H1 (cell line): ENCODE data around the gene HOXB4. TPM values are rescaled to one million over a fixed set of nuclear protein-coding genes. Genes with fewer than 3 reads are reported as not detected.

Source experiments
- CTCF ChIA-PET: fragments of 300-600 bp; sonication (Branson Sonifier 250); formaldehyde crosslinking; loops from one replicate; lab custom pipeline; 2021; ENCODE audit not compliant: partially characterized antibody; lab: Charles Lee
- POLR2A ChIA-PET: fragments of 300-600 bp; sonication (Branson Sonifier 250); formaldehyde crosslinking; loops from one replicate; lab custom pipeline; 2021; ENCODE audit warnings: inconsistent platforms; ENCODE audit not compliant: partially characterized antibody; lab: Charles Lee
- DNase-seq, 2 experiments: peaks; one replicate each; pipeline versions ENCODE4 v3.0.0 to v3.0.0-alpha.2; 2010 to 2022; ENCODE audit warnings: low spot score in 2 of 2, low read depth in 1 of 2, mixed read lengths in 1 of 2
- FAIRE-seq: peaks from 2 replicates; lab custom pipeline; 2011; peaks lifted over from hg19 to GRCh38; lab: Jason Lieb, UNC
- H2AFZ ChIP-seq: 2 replicates; pipeline ENCODE4 v1.8.1; 2012; ENCODE audit warnings: low read length, inconsistent platforms
- H2AK5ac ChIP-seq: 2 replicates; pipeline ENCODE4 v1.6.1; 2013; ENCODE audit warnings: low read depth, low read length
- H2BK120ac ChIP-seq: replicated peaks from 2 replicates; pipeline ENCODE3; 2013; ENCODE audit warnings: low read depth, low read length, inconsistent platforms
- H2BK12ac ChIP-seq: 2 replicates; pipeline ENCODE4 v1.6.1; 2013; ENCODE audit warnings: low read depth, low read length
- H2BK15ac ChIP-seq: 2 replicates; pipeline ENCODE4 v1.6.1; 2013; ENCODE audit warnings: low read length
- H2BK20ac ChIP-seq: 2 replicates; pipeline ENCODE4 v1.6.1; 2013; ENCODE audit warnings: low read length
- H2BK5ac ChIP-seq: 2 replicates; pipeline ENCODE4 v1.6.1; 2013; ENCODE audit warnings: low read depth, low read length
- H3K14ac ChIP-seq: 2 replicates; pipeline ENCODE4 v1.6.1; 2013; ENCODE audit warnings: inconsistent platforms; ENCODE audit not compliant: insufficient read length
- H3K18ac ChIP-seq: 2 replicates; pipeline ENCODE4 v1.6.1; 2013; ENCODE audit warnings: low read length; ENCODE audit errors: extremely low read depth
- H3K23ac ChIP-seq: 2 replicates; pipeline ENCODE4 v1.6.1; 2013; ENCODE audit warnings: inconsistent platforms; ENCODE audit not compliant: insufficient read length
- H3K23me2 ChIP-seq: 2 replicates; pipeline ENCODE4 v1.6.1; 2013; ENCODE audit warnings: low read depth, low read length
- H3K27ac ChIP-seq: 2 replicates; pipeline ENCODE4 v1.6.1; 2011; ENCODE audit warnings: low read depth, low read length, inconsistent platforms
- H3K27me3 ChIP-seq, 4 experiments: replicated peaks in 1 of 4; 1 replicate in 1 of 4; 2 replicates in 3 of 4; pipeline versions ENCODE4 v1.6.1 to v1.8.1; 2011 to 2013; ENCODE audit warnings: low read length in 3 of 4, mild to moderate bottlenecking in 3 of 4, inconsistent platforms in 2 of 4, mixed read lengths in 2 of 4, moderate library complexity in 1 of 4; ENCODE audit not compliant: control insufficient read depth in 3 of 4, insufficient read depth in 3 of 4; ENCODE audit errors: extremely low read depth in 1 of 4
- H3K36me3 ChIP-seq, 4 experiments: 2 replicates each; pipeline versions ENCODE4 v1.6.1 to v1.8.1; 2011 to 2013; ENCODE audit warnings: mild to moderate bottlenecking in 4 of 4, low read length in 3 of 4, moderate library complexity in 2 of 4, control low read depth in 1 of 4, inconsistent platforms in 1 of 4; ENCODE audit not compliant: insufficient read depth in 4 of 4, control insufficient read depth in 2 of 4
- H3K4ac ChIP-seq: replicated peaks from 2 replicates; pipeline ENCODE3; 2013; ENCODE audit warnings: low read length, low read depth, mixed read lengths, inconsistent platforms; ENCODE audit not compliant: insufficient read length
- H3K4me1 ChIP-seq, 4 experiments: replicated peaks in 1 of 4; 1 replicate in 1 of 4; 2 replicates in 3 of 4; pipeline versions ENCODE4 v1.6.1 to v1.8.1; 2011 to 2013; ENCODE audit warnings: low read length in 3 of 4, inconsistent platforms in 2 of 4, mixed read lengths in 1 of 4; ENCODE audit not compliant: insufficient read depth in 4 of 4, control insufficient read depth in 3 of 4
- H3K4me2 ChIP-seq, 2 experiments: 2 replicates each; pipeline versions ENCODE4 v1.6.1 to v1.8.1; 2011 to 2013; ENCODE audit warnings: low read depth in 2 of 2, low read length in 2 of 2, control low read depth in 1 of 2, inconsistent platforms in 1 of 2, mild to moderate bottlenecking in 1 of 2; ENCODE audit not compliant: insufficient read depth in 1 of 2
- H3K4me3 ChIP-seq, 4 experiments: fragments of 200-600, 300-600 bp in 1 of 4; sonication (generic), shearing (Covaris generic), sonication (Bioruptor Twin) in 1 of 4; 2 replicates each; pipeline versions ENCODE4 v1.5.1 to v1.8.1; 2011 to 2016; ENCODE audit warnings: low read length in 4 of 4, low read depth in 3 of 4, control low read depth in 2 of 4, inconsistent platforms in 2 of 4, mild to moderate bottlenecking in 2 of 4, mixed read lengths in 1 of 4, moderate library complexity in 1 of 4; ENCODE audit not compliant: insufficient read depth in 2 of 4; ENCODE audit errors: extremely low read depth in 1 of 4
- H3K56ac ChIP-seq: replicated peaks from 2 replicates; pipeline ENCODE3; 2013; ENCODE audit warnings: low read depth, mild to moderate bottlenecking, mixed read lengths, low read length, inconsistent platforms; ENCODE audit not compliant: insufficient read length
- H3K79me1 ChIP-seq: 2 replicates; pipeline ENCODE4 v1.6.1; 2013; ENCODE audit warnings: low read depth, low read length, control low read depth
- H3K79me2 ChIP-seq, 2 experiments: 2 replicates each; pipeline versions ENCODE4 v1.6.1 to v1.8.1; 2012 to 2013; ENCODE audit warnings: low read length in 2 of 2, mild to moderate bottlenecking in 2 of 2, inconsistent platforms in 1 of 2; ENCODE audit not compliant: insufficient read depth in 2 of 2, control insufficient read depth in 1 of 2
- H3K9ac ChIP-seq, 4 experiments: replicated peaks in 1 of 4; 1 replicate in 1 of 4; 2 replicates in 3 of 4; pipeline versions ENCODE4 v1.6.1 to v1.8.1; 2011 to 2013; ENCODE audit warnings: low read depth in 3 of 4, low read length in 3 of 4, control low read depth in 2 of 4, mild to moderate bottlenecking in 2 of 4, moderate library complexity in 2 of 4, inconsistent platforms in 1 of 4; ENCODE audit errors: extremely low read depth in 1 of 4
- H3K9me3 ChIP-seq, 2 experiments: 2 replicates each; pipeline versions ENCODE4 v1.6.1 to v1.8.1; 2012 to 2013; ENCODE audit warnings: mild to moderate bottlenecking in 2 of 2, moderate library complexity in 2 of 2, control low read depth in 1 of 2, inconsistent platforms in 1 of 2, low read depth in 1 of 2, low read length in 1 of 2, mixed read lengths in 1 of 2; ENCODE audit not compliant: insufficient read depth in 2 of 2
- H4K20me1 ChIP-seq, 2 experiments: replicated peaks in 1 of 2; 2 replicates each; pipeline versions ENCODE3 to v1.8.1; 2011 to 2013; ENCODE audit warnings: inconsistent platforms in 2 of 2, low read length in 2 of 2, mild to moderate bottlenecking in 1 of 2; ENCODE audit not compliant: insufficient read depth in 2 of 2, control insufficient read depth in 1 of 2
- H4K5ac ChIP-seq: 2 replicates; pipeline ENCODE4 v1.6.1; 2013; ENCODE audit warnings: low read length, low read depth, mixed read lengths, inconsistent platforms; ENCODE audit not compliant: insufficient read length
- H4K8ac ChIP-seq: 2 replicates; pipeline ENCODE4 v1.8.0; 2013; ENCODE audit warnings: mild to moderate bottlenecking, moderate library complexity, low read length, inconsistent platforms; ENCODE audit not compliant: insufficient read depth; ENCODE audit errors: extremely low read depth
- H4K91ac ChIP-seq: replicated peaks from 2 replicates; pipeline ENCODE3; 2013; ENCODE audit warnings: low read length, mixed read lengths, inconsistent platforms; ENCODE audit not compliant: insufficient read length
- BACH1 ChIP-seq: IDR thresholded peaks from 2 replicates; pipeline ENCODE4 v1.6.1; 2012; ENCODE audit warnings: low read length, improper control_type of control experiment
- CREB1 ChIP-seq: IDR thresholded peaks from 2 replicates; pipeline ENCODE4 v1.6.1; 2012; ENCODE audit warnings: inconsistent platforms
- FOSL1 ChIP-seq: IDR thresholded peaks from 2 replicates; pipeline ENCODE4 v1.6.1; 2011; ENCODE audit warnings: mild to moderate bottlenecking, low read depth, low read length, moderate library complexity; ENCODE audit not compliant: insufficient read depth
- MAFK ChIP-seq: IDR thresholded peaks from 2 replicates; pipeline ENCODE4 v1.6.1; 2012; ENCODE audit warnings: low read depth, mild to moderate bottlenecking, improper control_type of control experiment, low read length
- RNF2 ChIP-seq: fragments of 200-900, 300-1000 bp; sonication (generic); IDR thresholded peaks from 2 replicates; pipeline ENCODE4 v1.7.1; 2016; ENCODE audit warnings: borderline replicate concordance, low read depth, mild to moderate bottlenecking, antibody characterized with exemption, low read length; ENCODE audit not compliant: poor library complexity, severe bottlenecking; ENCODE audit errors: missing control alignments
- SP1 ChIP-seq: IDR thresholded peaks from 2 replicates; pipeline ENCODE4 v1.6.1; 2011; ENCODE audit warnings: low read depth, low read length
- TAF1 ChIP-seq: IDR thresholded peaks from 2 replicates; pipeline ENCODE4 v1.6.1; 2011; ENCODE audit warnings: mild to moderate bottlenecking, low read depth, low read length
- TCF12 ChIP-seq: IDR thresholded peaks from 2 replicates; pipeline ENCODE4 v1.6.1; 2011; ENCODE audit warnings: low read depth, mild to moderate bottlenecking, low read length
- WGBS, 2 experiments: shearing (Covaris generic) in 1 of 2; methylation state at CpG; one replicate each; pipeline versions ENCODE4 v1.1.6 to v1.1.7; 2013 to 2015; ENCODE audit warnings: low lambda C conversion rate in 2 of 2, mixed read lengths in 2 of 2, inconsistent platforms in 1 of 2, low coverage in 1 of 2, missing lambda C conversion rate in 1 of 2; ENCODE audit not compliant: insufficient replicate concordance in 2 of 2, insufficient coverage in 1 of 2, insufficient read length in 1 of 2; ENCODE audit errors: extremely low coverage in 1 of 2, missing lambda C conversion rate in 1 of 2; 5-methylcytosine and 5-hydroxymethylcytosine counted together
- polyA plus RNA-seq, 7 experiments: library from polyadenylated mRNA; depleted of rRNA in 3 of 7; stranded (reverse) in 5 of 7; unstranded in 2 of 7; fragments of >200 nt in 5 of 7; fragments of 200-250 nt in 2 of 7; gene quantifications; 1 replicate in 5 of 7; 2 replicates in 1 of 7; 4 replicates in 1 of 7; pipeline versions ENCODE4 v1.2.1 to v1.2.3, GENCODE V29; 2011 to 2013; ENCODE audit warnings: missing spikeins in 2 of 7, mixed read lengths in 2 of 7
- total RNA-seq: library from RNA; stranded (reverse); fragmentation: NEBNext Ultra II Directional; extraction: Animal tissue kit (Norgen Biotek cat#: 25700); gene quantifications from 2 replicates; pipeline ENCODE4 v1.2.1, GENCODE V29; 2021
- TF ChIP-seq, protein P1 (sequence below), 3 experiments: IDR thresholded peaks; 1 replicate in 2 of 3; 2 replicates in 1 of 3; pipeline versions ENCODE4 v1.5.1 to v1.6.1; 2011; ENCODE audit warnings: low read length in 3 of 3, mild to moderate bottlenecking in 3 of 3, inconsistent platforms in 2 of 3, low read depth in 1 of 3, moderate library complexity in 1 of 3; ENCODE audit not compliant: insufficient read depth in 1 of 3; ENCODE audit errors: control extremely low read depth in 1 of 3

HOXB4 gene
- total and polyA plus RNA-seq, 2 of the 8 experiments (the other 6 are each of a cell fraction or from before 2014, with no cell fraction given), result not detected

DNA sequence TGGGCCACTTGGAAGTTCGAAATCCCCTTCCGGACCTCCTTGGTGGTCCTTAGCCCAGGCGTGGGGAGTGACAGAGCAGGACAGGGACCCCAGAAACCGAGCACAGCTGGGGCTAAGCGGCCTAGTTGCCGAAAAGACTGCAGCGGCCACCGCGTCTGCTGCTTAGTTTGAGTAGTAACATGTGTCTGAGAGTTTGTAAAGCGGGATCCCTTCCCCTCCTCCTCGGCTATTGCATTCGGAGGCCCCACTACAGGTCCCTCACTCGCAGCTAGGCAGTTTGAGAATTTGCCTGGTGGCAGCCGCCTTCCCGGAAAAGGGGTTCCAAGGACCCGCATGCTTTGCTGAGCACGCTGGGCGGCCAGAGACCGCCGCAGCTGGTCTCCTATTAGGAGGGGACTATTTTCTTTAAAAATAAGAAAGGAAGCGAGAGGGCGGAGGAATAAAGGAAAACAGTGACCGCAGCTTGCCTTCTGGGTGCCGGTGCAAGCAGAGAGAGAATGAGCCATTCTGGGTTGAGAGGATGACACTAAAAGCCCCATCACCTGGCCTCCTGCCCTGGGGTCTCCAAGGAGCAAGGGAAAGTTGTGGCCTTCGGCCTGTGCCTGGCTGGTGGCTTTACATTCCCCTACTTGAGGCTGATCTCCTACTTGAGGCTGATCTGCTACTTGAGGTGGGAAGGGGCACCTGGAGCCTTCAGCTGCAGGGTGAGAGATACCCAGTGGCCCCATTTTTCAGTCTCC lies 16.6 kb upstream of the HOXB4 start:
- FAIRE-seq, result no peak
- Histone ChIP-seq H3K4me2 (peak overlapping the region in 1 of 2 experiments; percentile 45; a peak in 2 of 4 replicates), H4K5ac (no peak overlapping the region), H3K4me3 (no peak overlapping the region), H4K20me1 (peaks cover 40 to 51% of the 10 kb centered on the region in 2 experiments), H3K79me2 (no peaks in the 10 kb centered on the region), H3K36me3 (no peaks in the 10 kb centered on the region; a peak in 1 of 8 replicates), H2BK12ac (peak overlapping the region; percentile 27; the same call in 1 of the 2 replicates), H2BK20ac (no peak overlapping the region), H3K56ac (no peak overlapping the region), H3K27me3 (peaks cover 96 to 100% (median 99%) of the 10 kb centered on the region in 4 experiments), H4K8ac (no peak overlapping the region), H3K4me1 (peaks cover 0 to 12% (median 4%) of the 10 kb centered on the region in 4 experiments; a peak in 5 of 7 replicates), H3K27ac (no peak overlapping the region), H2BK5ac (no peak overlapping the region), H2AK5ac (0 out of 2 replicates have a peak overlapping the region, but pooled peaks have one; percentile 19), H2BK120ac (no peak overlapping the region), H3K4ac (no peak overlapping the region), H2AFZ (no peak overlapping the region), H4K91ac (no peak overlapping the region), H3K14ac (no peak overlapping the region), H3K23me2 (no peaks in the 10 kb centered on the region; the same call in 1 of the 2 replicates), H3K9ac (no peak overlapping the region), H3K79me1 (no peaks in the 10 kb centered on the region), H3K23ac (no peak overlapping the region), H3K9me3 (no peaks in the 10 kb centered on the region; a peak in 1 of 4 replicates), H3K18ac (no peak overlapping the region; the same call in 1 of the 2 replicates), H2BK15ac (no peak overlapping the region)
- POLR2A ChIA-PET, result no interaction called here
- WGBS, 2 experiments, result 19% methylated on average over 25 of the region's 25 CpGs; no CpG with 5 or more reads in 1 of the 2 experiments
- CTCF ChIA-PET, result interaction anchor here (0.6 to 7.0 kb wide), 19 partner anchors 16 to 747 kb away, joined by 3 to 53 read pairs (median 4); no protein-coding TSS in a partner anchor
- no peak for DNase-seq
- TF ChIP-seq MAFK, result no peak
- TF ChIP-seq, protein P1, sequence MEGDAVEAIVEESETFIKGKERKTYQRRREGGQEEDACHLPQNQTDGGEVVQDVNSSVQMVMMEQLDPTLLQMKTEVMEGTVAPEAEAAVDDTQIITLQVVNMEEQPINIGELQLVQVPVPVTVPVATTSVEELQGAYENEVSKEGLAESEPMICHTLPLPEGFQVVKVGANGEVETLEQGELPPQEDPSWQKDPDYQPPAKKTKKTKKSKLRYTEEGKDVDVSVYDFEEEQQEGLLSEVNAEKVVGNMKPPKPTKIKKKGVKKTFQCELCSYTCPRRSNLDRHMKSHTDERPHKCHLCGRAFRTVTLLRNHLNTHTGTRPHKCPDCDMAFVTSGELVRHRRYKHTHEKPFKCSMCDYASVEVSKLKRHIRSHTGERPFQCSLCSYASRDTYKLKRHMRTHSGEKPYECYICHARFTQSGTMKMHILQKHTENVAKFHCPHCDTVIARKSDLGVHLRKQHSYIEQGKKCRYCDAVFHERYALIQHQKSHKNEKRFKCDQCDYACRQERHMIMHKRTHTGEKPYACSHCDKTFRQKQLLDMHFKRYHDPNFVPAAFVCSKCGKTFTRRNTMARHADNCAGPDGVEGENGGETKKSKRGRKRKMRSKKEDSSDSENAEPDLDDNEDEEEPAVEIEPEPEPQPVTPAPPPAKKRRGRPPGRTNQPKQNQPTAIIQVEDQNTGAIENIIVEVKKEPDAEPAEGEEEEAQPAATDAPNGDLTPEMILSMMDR (IDR thresholded peaks at IDR 0.05; ENCODE audit: control extremely low read depth in 1 of 3, insufficient read depth in 1 of 3, low read depth in 1 of 3, low read length in 3 of 3), result no peak
- TF ChIP-seq TCF12, result no peak
- TF ChIP-seq FOSL1, result no peak
- TF ChIP-seq SP1, result no peak
- TF ChIP-seq TAF1, result no peak
- peak; percentile 75 for TF ChIP-seq RNF2
- TF ChIP-seq CREB1, result no peak
- TF ChIP-seq BACH1, result no peak
